Measurements from ENCODE around the gene GPR176. TPM values are rescaled to one million over a fixed set of nuclear protein-coding genes. Genes with fewer than 3 reads are reported as not detected.
A peak's percentile ranks its signal among the peaks of the same experiment; 100 is the strongest.

Gene GPR176
- polyA plus RNA-seq, 1 of the 3 experiments (the other 2 are of a cell fraction), result 21.9 TPM

DNA sequence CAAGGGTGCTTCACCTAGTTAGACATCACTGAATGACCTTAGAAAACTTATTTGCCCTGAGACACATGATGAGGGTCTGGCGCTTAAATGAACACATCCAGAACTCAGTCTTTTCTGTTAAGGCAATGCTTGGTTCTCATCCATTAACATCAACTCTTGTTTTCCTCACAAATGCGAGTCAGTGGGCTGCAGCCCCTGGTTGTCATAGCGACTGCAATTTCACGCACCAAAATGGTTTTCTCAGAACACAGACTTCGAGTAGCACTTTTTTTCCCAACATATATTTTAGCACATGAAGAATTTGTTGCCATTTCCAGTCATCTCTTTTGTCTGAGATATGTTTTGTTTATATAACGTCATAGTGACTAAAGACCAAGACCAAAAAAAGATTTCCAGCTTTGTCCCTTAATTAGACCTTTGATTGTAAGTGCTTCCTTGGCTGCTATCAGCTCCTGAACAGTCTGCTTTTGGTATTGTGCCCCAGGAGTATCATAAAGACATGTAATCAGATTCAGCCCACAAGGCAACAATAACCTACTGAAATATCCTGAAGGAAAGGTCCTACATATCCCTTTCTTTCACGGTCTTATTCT is 68.5 kb downstream of the GPR176 start:
- H3K4me2 ChIP-seq, result no peak overlapping the region
- peak overlapping the region in 1 of 2 experiments; percentile 52; a peak in 2 of 4 replicates for H3K27ac ChIP-seq (ENCODE audit: low read depth in 2 of 2, low read length in 1 of 2)

DNA sequence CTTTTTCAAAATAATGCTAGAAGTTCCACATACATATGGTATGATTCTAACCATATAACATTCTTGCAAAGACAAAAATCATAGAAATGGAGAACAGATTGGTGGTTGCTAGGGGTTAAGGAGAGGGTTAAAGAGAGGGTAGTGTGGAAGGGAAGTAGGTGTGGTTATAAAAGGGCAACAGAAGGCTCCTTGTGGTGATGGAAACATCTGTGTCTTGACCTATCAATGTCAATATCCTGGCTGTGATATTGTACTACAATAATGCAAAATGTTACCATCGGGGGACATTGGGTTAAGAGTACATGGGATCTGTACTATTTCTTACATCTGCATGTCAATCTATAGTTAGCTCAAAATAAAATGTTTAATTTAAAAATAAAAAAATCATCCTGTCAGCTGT is 69.6 kb downstream of the GPR176 start:
- Histone ChIP-seq H3F3A (replicated peaks; ENCODE audit: insufficient read depth) (peaks cover 10% of the 10 kb centered on the region), H2AFZ (ENCODE audit: low read depth) (no peak overlapping the region), H3K36me3 (replicated peaks in 1 of 2; ENCODE audit: control insufficient read depth in 1 of 2, insufficient read depth in 2 of 2, low read length in 1 of 2) (peaks cover 0 to 5% of the 10 kb centered on the region in 2 experiments), H4K20me1 (ENCODE audit: insufficient read depth) (peaks cover 3% of the 10 kb centered on the region; the same call in 1 of the 2 replicates), H3K4me3 (ENCODE audit: low read depth in 2 of 2, low read length in 1 of 2) (no peak overlapping the region), H3K4me2 (no peak overlapping the region), H3K79me2 (ENCODE audit: insufficient read depth) (peaks cover 99% of the 10 kb centered on the region), H3K9ac (no peak overlapping the region), H3K27ac (ENCODE audit: low read depth in 2 of 2, low read length in 1 of 2) (0 out of 4 replicates have a peak overlapping the region, but pooled peaks of 1 of the 2 experiments have one; percentile 52), H3K27me3 (ENCODE audit: insufficient read depth) (no peaks in the 10 kb centered on the region), H3K4me1 (ENCODE audit: control insufficient read depth in 1 of 2, insufficient read depth in 2 of 2, low read depth in 1 of 2, low read length in 1 of 2) (peaks cover 0 to 3% of the 10 kb centered on the region in 2 experiments; a peak in 1 of 4 replicates), H3K9me3 (no peaks in the 10 kb centered on the region), H3K9me2 (no peaks in the 10 kb centered on the region)
- no peak for TF ChIP-seq FOSL2 (IDR thresholded peaks at IDR 0.05; ENCODE audit: borderline replicate concordance, low read depth)
- no peak for TF ChIP-seq GATA2 (CRISPR knock-in tag; IDR thresholded peaks at IDR 0.05)
- no peak for TF ChIP-seq TAF1 (IDR thresholded peaks at IDR 0.05; ENCODE audit: borderline replicate concordance, low read depth, low read length)
- no peak for TF ChIP-seq TCF12 (IDR thresholded peaks at IDR 0.05)
- no peak for TF ChIP-seq IRF3 (IDR thresholded peaks at IDR 0.05; ENCODE audit: low read depth, low read length)
- no peak for TF ChIP-seq EZH2phosphoT487 (IDR thresholded peaks at IDR 0.05; ENCODE audit: borderline replicate concordance, low read depth)
- TF ChIP-seq, protein P1, sequence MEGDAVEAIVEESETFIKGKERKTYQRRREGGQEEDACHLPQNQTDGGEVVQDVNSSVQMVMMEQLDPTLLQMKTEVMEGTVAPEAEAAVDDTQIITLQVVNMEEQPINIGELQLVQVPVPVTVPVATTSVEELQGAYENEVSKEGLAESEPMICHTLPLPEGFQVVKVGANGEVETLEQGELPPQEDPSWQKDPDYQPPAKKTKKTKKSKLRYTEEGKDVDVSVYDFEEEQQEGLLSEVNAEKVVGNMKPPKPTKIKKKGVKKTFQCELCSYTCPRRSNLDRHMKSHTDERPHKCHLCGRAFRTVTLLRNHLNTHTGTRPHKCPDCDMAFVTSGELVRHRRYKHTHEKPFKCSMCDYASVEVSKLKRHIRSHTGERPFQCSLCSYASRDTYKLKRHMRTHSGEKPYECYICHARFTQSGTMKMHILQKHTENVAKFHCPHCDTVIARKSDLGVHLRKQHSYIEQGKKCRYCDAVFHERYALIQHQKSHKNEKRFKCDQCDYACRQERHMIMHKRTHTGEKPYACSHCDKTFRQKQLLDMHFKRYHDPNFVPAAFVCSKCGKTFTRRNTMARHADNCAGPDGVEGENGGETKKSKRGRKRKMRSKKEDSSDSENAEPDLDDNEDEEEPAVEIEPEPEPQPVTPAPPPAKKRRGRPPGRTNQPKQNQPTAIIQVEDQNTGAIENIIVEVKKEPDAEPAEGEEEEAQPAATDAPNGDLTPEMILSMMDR (IDR thresholded peaks at IDR 0.05), result no peak
- TF ChIP-seq CHD2 (IDR thresholded peaks at IDR 0.05; ENCODE audit: low read length, partially characterized antibody), result no peak
- TF ChIP-seq FOXM1 (IDR thresholded peaks at IDR 0.05; ENCODE audit: low read depth), result no peak
- TF ChIP-seq RAD21 (IDR thresholded peaks at IDR 0.05; ENCODE audit: low read length), result no peak
- TF ChIP-seq GABPA (IDR thresholded peaks at IDR 0.05; ENCODE audit: low read depth), result no peak
- no peak for TF ChIP-seq SMC3 (IDR thresholded peaks at IDR 0.05; ENCODE audit: low read depth, low read length)
- no peak for DNase-seq
- WGBS (ENCODE audit: low lambda C conversion rate), result 88% methylated on average over 1 of the region's 1 CpG
- ChIA-PET POLR2A (no interaction called here), CTCF (interaction anchor here (1.1 kb wide), 1 partner anchor 21 kb away, joined by 4 read pairs; no protein-coding TSS in a partner anchor)

More for the DNA sequence above, 68.5 kb downstream of the GPR176 start:
- TF ChIP-seq CHD2 (IDR thresholded peaks at IDR 0.05; ENCODE audit: low read length, partially characterized antibody) (no peak), JUND (IDR thresholded peaks at IDR 0.05) (no peak), EP300 (IDR thresholded peaks at IDR 0.05; ENCODE audit: borderline replicate concordance in 1 of 2, low read depth in 1 of 2, low read length in 1 of 2) (no peak), MEF2A (IDR thresholded peaks at IDR 0.05; ENCODE audit: borderline replicate concordance, low read depth) (no peak), USF2 (IDR thresholded peaks at IDR 0.05; ENCODE audit: borderline replicate concordance, low read depth, low read length) (no peak), EZH2phosphoT487 (IDR thresholded peaks at IDR 0.05; ENCODE audit: borderline replicate concordance, low read depth) (no peak), FOSL2 (IDR thresholded peaks at IDR 0.05; ENCODE audit: borderline replicate concordance, low read depth) (no peak), IRF3 (IDR thresholded peaks at IDR 0.05; ENCODE audit: low read depth, low read length) (no peak), RCOR1 (IDR thresholded peaks at IDR 0.05; ENCODE audit: low read length) (no peak), RXRA (IDR thresholded peaks at IDR 0.05; ENCODE audit: borderline replicate concordance, low read depth) (no peak)
- H3K36me3 ChIP-seq (replicated peaks in 1 of 2; ENCODE audit: control insufficient read depth in 1 of 2, insufficient read depth in 2 of 2, low read length in 1 of 2), result peaks cover 0 to 5% of the 10 kb centered on the region in 2 experiments
- no peaks in the 10 kb centered on the region for H3K9me3 ChIP-seq
- H3K9ac ChIP-seq, result no peak overlapping the region
- ChIA-PET POLR2A (no interaction called here), CTCF (interaction anchor here (1.1 kb wide), 2 partner anchors 11 to 22 kb away, joined by 3 to 4 read pairs; no protein-coding TSS in a partner anchor)
- H3F3A ChIP-seq (replicated peaks; ENCODE audit: insufficient read depth), result peaks cover 14% of the 10 kb centered on the region
- H3K4me1 ChIP-seq (ENCODE audit: control insufficient read depth in 1 of 2, insufficient read depth in 2 of 2, low read depth in 1 of 2, low read length in 1 of 2), result peaks cover 0 to 3% of the 10 kb centered on the region in 2 experiments; a peak in 1 of 4 replicates
- no peaks in the 10 kb centered on the region for H3K9me2 ChIP-seq
- no peak overlapping the region for H2AFZ ChIP-seq (ENCODE audit: low read depth)
- no peaks in the 10 kb centered on the region for H3K27me3 ChIP-seq (ENCODE audit: insufficient read depth)
- no peak for DNase-seq
- H3K4me3 ChIP-seq (ENCODE audit: low read depth in 2 of 2, low read length in 1 of 2), result no peak overlapping the region
- peaks cover 99% of the 10 kb centered on the region for H3K79me2 ChIP-seq (ENCODE audit: insufficient read depth)
- peaks cover 3% of the 10 kb centered on the region; the same call in 1 of the 2 replicates for H4K20me1 ChIP-seq (ENCODE audit: insufficient read depth)
- 72% methylated on average over 7 of the region's 7 CpGs for WGBS (ENCODE audit: low lambda C conversion rate)

All from SK-N-SH (cell line).